B cell (primary cell): ENCODE results near the gene WRAP73.

Source experiments
- CTCF ChIP-seq: fragments of 200-600 bp; IDR thresholded peaks from one replicate; pipeline ENCODE4 v1.8.0; 2022; ENCODE audit warnings: antibody characterized with exemption, mild to moderate bottlenecking
- EZH2 ChIP-seq: IDR thresholded peaks from 2 replicates; pipeline ENCODE4 v1.6.1; 2012; ENCODE audit warnings: borderline replicate concordance, low read depth, mild to moderate bottlenecking, moderate library complexity, low read length; ENCODE audit not compliant: insufficient read depth, poor library complexity, severe bottlenecking

GRCh38 chr1:3610527-3611169 lies 39.3 kb downstream of the WRAP73 start:
- no peak for TF ChIP-seq CTCF
- TF ChIP-seq EZH2 = no peak
